ENCODE data around the gene DACH1. TPM values are rescaled to one million over a fixed set of nuclear protein-coding genes. Genes with fewer than 3 reads are reported as not detected.

Gene DACH1
- total RNA-seq, 1 experiment from 2014 or later: not detected

DNA sequence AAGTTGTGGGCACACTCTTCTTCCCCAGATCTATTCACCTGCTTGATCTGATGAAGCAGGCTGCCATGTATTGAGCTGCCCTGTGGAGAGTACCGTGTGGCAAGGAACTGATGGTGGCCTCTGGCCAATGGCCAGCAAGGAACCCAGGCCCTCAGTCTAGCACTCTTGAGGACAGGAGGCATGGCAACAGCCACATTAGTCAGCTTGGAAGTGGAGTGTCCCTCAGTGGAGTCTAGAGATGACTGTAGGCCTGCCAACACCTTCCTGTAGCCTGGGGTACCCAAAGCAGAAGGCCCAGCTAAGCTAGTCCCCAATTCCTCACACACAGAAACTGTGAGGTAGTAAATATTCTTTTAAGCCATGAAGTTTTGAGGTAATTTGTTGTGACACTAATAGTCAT is 412.5 kb downstream of the DACH1 start:
- Histone ChIP-seq H3K27me3 (ENCODE audit: low read length) (no peaks in the 10 kb centered on the region), H3K27ac (ENCODE audit: low read length) (no peak overlapping the region), H2AFZ (ENCODE audit: low read length) (no peak overlapping the region), H3K4me2 (ENCODE audit: low read length) (no peak overlapping the region), H4K20me1 (ENCODE audit: low read length) (no peaks in the 10 kb centered on the region), H3K79me2 (ENCODE audit: low read length) (no peaks in the 10 kb centered on the region), H3K36me3 (ENCODE audit: low read depth, low read length) (no peaks in the 10 kb centered on the region), H3K4me1 (ENCODE audit: insufficient read depth, low read length) (no peaks in the 10 kb centered on the region), H3K9me3 (ENCODE audit: low read length) (no peaks in the 10 kb centered on the region), H3K9me2 (replicated peaks; ENCODE audit: low read length) (no peaks in the 10 kb centered on the region), H3K9ac (ENCODE audit: low read length) (no peak overlapping the region), H3K4me3 (ENCODE audit: low read length) (no peak overlapping the region), H3F3A (ENCODE audit: low read length, unreplicated experiment) (no peaks in the 10 kb centered on the region)
- intact Hi-C loops (cut with micrococcal nuclease): no loop called here
- POLR2A ChIA-PET (ENCODE audit: unreplicated experiment): no interaction called here
- ATAC-seq: no peak
- TF ChIP-seq EZH2phosphoT487 (IDR thresholded peaks at IDR 0.05; ENCODE audit: borderline replicate concordance, low read length): no peak
- TF ChIP-seq, protein P1, sequence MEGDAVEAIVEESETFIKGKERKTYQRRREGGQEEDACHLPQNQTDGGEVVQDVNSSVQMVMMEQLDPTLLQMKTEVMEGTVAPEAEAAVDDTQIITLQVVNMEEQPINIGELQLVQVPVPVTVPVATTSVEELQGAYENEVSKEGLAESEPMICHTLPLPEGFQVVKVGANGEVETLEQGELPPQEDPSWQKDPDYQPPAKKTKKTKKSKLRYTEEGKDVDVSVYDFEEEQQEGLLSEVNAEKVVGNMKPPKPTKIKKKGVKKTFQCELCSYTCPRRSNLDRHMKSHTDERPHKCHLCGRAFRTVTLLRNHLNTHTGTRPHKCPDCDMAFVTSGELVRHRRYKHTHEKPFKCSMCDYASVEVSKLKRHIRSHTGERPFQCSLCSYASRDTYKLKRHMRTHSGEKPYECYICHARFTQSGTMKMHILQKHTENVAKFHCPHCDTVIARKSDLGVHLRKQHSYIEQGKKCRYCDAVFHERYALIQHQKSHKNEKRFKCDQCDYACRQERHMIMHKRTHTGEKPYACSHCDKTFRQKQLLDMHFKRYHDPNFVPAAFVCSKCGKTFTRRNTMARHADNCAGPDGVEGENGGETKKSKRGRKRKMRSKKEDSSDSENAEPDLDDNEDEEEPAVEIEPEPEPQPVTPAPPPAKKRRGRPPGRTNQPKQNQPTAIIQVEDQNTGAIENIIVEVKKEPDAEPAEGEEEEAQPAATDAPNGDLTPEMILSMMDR (conservative IDR thresholded peaks at IDR 0.05; ENCODE audit: low read depth, low read length): no peak
- no peak for TF ChIP-seq EZH2 (IDR thresholded peaks at IDR 0.05; ENCODE audit: low read length, unreplicated experiment)
- DNase-seq: no peak
- BruUV-seq (replicated peaks): no TSS peak
- CTCF ChIA-PET: no interaction called here

DNA sequence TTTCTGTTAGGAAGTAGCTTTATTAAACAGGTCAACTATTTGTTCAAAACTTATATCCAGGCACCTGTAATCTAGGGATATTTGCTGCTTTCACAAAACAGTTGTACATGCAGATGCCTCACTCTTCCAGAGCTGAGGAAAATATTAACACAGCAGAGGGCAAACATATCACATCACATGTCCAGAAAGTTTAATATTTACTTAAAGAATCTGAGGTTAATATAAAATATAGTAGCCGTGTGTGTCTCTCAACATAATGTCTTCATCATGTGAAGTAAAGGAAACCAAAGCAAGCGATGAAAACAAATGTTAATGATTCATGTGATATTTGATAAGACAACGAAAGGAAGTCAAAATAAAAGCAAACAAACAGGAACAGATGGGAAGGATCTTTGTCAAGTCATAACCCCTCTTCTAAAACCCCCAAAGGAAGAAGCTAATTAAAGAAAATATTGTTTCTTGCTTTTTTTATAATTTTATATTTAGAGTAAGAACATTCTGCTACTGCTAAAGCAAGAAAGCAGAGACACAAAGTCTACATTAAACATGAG is 418.8 kb downstream of the DACH1 start:
- no peak for DNase-seq
- no peaks in the 10 kb centered on the region for H3K79me2 ChIP-seq (ENCODE audit: low read length)
- no peak overlapping the region for H3K27ac ChIP-seq (ENCODE audit: low read length)
- no peaks in the 10 kb centered on the region for H3K4me1 ChIP-seq (ENCODE audit: insufficient read depth, low read length)
- intact Hi-C loops (cut with micrococcal nuclease): no loop called here
- ChIA-PET CTCF (no interaction called here), POLR2A (ENCODE audit: unreplicated experiment) (no interaction called here)
- ATAC-seq: 0 out of 2 replicates have a peak, but pooled peaks have one; percentile 29
- H3K9ac ChIP-seq (ENCODE audit: low read length): no peak overlapping the region
- H3K36me3 ChIP-seq (ENCODE audit: low read depth, low read length): no peaks in the 10 kb centered on the region
- no peaks in the 10 kb centered on the region for H3K27me3 ChIP-seq (ENCODE audit: low read length)
- BruUV-seq (replicated peaks): no TSS peak
- TF ChIP-seq EZH2phosphoT487 (IDR thresholded peaks at IDR 0.05; ENCODE audit: borderline replicate concordance, low read length): no peak
- H3K4me2 ChIP-seq (ENCODE audit: low read length): no peak overlapping the region
- H2AFZ ChIP-seq (ENCODE audit: low read length): no peak overlapping the region
- H4K20me1 ChIP-seq (ENCODE audit: low read length): no peaks in the 10 kb centered on the region
- no peaks in the 10 kb centered on the region for H3K9me2 ChIP-seq (replicated peaks; ENCODE audit: low read length)
- no peaks in the 10 kb centered on the region for H3F3A ChIP-seq (ENCODE audit: low read length, unreplicated experiment)
- H3K4me3 ChIP-seq (ENCODE audit: low read length): no peak overlapping the region
- no peaks in the 10 kb centered on the region for H3K9me3 ChIP-seq (ENCODE audit: low read length)

DNA sequence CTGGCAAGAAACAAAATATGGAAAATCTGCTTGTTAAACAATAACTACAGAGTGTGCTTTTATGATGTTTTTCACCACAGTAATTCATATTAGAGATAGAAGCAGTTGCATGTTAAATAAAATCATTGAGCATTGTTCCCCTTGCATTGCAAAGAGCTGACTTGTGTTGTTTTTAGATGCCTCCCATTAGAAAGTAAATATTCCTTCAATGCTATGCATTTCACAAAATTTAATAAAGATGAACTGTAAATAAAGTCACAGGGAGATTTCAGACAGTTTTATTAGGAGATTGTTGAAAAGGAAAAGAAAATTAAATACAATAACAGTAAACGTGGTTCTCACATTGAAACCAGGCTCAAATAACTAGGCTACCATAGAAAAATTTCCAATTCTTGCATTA is 429.3 kb downstream of the DACH1 start:
- no peak overlapping the region for H3K9ac ChIP-seq (ENCODE audit: low read length)

More for the DNA sequence above, 429.3 kb downstream of the DACH1 start:
- TF ChIP-seq EZH2 (IDR thresholded peaks at IDR 0.05; ENCODE audit: low read length, unreplicated experiment): no peak
- TF ChIP-seq, protein P1 (conservative IDR thresholded peaks at IDR 0.05; ENCODE audit: low read depth, low read length): no peak
- no peak for TF ChIP-seq EZH2phosphoT487 (IDR thresholded peaks at IDR 0.05; ENCODE audit: borderline replicate concordance, low read length)
- Histone ChIP-seq H4K20me1 (ENCODE audit: low read length) (no peaks in the 10 kb centered on the region), H3F3A (ENCODE audit: low read length, unreplicated experiment) (no peaks in the 10 kb centered on the region), H3K4me3 (ENCODE audit: low read length) (no peak overlapping the region), H2AFZ (ENCODE audit: low read length) (no peak overlapping the region), H3K79me2 (ENCODE audit: low read length) (no peaks in the 10 kb centered on the region), H3K27me3 (ENCODE audit: low read length) (no peaks in the 10 kb centered on the region), H3K4me1 (ENCODE audit: insufficient read depth, low read length) (no peaks in the 10 kb centered on the region), H3K4me2 (ENCODE audit: low read length) (no peak overlapping the region), H3K27ac (ENCODE audit: low read length) (no peak overlapping the region), H3K9me2 (replicated peaks; ENCODE audit: low read length) (no peaks in the 10 kb centered on the region), H3K9me3 (ENCODE audit: low read length) (no peaks in the 10 kb centered on the region), H3K36me3 (ENCODE audit: low read depth, low read length) (no peaks in the 10 kb centered on the region)
- intact Hi-C loops (cut with micrococcal nuclease): no loop called here
- POLR2A ChIA-PET (ENCODE audit: unreplicated experiment): no interaction called here
- ATAC-seq (no peak), DNase-seq (no peak)
- BruUV-seq (replicated peaks): no TSS peak
- CTCF ChIA-PET: no interaction called here

Data from PC-3 (cell line).